Astrocyte of the spinal cord (primary cell): ENCODE results near the gene USP7.
"Not testable (repeated sequence)": the region's sequence is repeated elsewhere in the genome, so short reads cannot be mapped to it uniquely, and the experiment has no call there.

Source experiments
- DNase-seq: peaks from one replicate; pipeline ENCODE4 v3.0.0; 2011; ENCODE audit warnings: low read depth, low spot score
- H3K4me3 ChIP-seq: 2 replicates; pipeline ENCODE4 v1.5.1; 2011; ENCODE audit warnings: low read depth, mild to moderate bottlenecking, low read length, moderate library complexity
- CTCF ChIP-seq: IDR thresholded peaks from 2 replicates; pipeline ENCODE4 v1.5.1; 2012; ENCODE audit warnings: low read depth, mild to moderate bottlenecking, low read length, inconsistent platforms
- in situ Hi-C: cut with HindIII; loops from 2 replicates; pipeline ENCODE4 v1.10.0; 2017; ENCODE audit warnings: low sequenced_read_pairs

Gene USP7

DNA sequence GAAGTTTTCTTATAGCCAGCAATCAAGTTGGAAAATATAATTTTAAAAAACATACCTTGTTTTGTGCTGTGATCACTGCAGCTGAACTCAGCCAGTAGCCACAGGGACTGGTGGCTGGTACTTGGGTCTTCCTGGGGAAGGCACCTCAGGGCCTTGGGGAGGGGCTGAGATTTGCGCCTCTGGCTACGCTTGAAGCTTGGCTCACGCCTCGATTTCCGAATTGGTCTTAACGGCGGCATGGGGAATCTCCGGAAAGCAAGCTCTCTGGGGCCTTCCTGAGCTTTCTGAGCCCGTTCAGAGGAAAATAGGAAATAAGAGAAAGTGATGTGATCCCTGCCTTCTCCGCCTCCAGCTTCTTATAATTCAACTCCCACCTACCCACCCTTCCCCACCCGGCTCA, 11.3 kb upstream of the USP7 start:
- no peak for TF ChIP-seq CTCF
- in situ Hi-C loops, result no loop called here
- DNase-seq, result no peak

GRCh38 chr16:8972843-8973586, 9.3 kb upstream of the USP7 start:
- TF ChIP-seq CTCF, result no peak
- no peak overlapping the region for H3K4me3 ChIP-seq
- in situ Hi-C loops, result no loop called here
- no peak for DNase-seq

More for the DNA sequence above, 11.3 kb upstream of the USP7 start:
- no peak overlapping the region for H3K4me3 ChIP-seq

DNA sequence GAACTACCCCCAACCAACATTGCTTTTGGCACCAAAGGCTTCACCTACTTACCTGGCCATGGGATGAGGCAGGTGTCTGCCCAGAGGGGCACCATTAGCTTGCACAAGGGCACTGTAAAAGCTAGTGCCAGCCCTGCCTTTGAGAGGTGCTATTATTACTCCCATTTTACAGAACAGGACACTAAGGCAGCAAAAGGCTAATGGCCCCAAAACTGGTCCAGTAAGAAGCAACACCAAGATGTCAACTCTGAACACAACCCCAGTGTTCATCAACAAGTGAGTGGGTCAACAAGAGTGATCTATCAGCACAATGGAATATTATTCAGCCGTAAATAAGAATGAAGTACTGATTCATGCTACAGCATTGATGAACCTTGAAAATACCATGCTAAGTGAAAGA, 7.7 kb upstream of the USP7 start:
- no peak for TF ChIP-seq CTCF
- in situ Hi-C loops, result no loop called here
- no peak overlapping the region for H3K4me3 ChIP-seq

DNA sequence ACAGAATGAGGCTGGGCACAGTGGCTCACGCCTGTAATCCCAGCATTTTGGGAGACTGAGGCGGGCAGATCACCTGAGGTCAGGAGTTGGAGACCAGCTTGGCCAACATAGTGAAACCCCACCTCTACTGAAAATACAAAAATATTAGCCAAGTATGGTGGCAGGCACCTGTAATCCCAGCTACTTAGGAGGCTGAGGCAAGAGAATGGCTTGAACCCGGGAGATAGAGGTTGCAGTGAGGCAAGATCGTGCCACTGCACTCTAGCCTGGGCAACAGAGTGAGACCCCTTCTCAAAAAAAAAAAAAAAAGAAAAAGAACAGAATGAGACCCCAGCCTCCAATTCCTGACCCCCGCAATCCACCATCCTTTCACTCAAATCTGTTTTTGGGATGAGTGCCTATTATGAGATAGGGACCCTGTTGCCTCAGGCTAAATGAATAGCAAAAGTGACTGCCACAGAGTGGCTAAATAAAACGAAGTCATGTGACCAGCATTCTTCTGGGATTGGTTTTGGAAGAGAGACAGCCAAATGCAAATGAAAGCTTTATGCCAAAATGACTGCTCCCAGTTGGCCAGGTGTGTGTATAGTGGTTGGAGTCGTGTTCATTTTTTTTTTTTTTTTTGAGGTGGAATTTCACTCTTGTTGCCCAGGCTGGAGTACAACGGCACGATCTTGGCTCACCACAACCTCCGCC, 5.6 kb upstream of the USP7 start:
- H3K4me3 ChIP-seq, in situ Hi-C loops, DNase-seq: not testable (repeated sequence)

More for the DNA sequence above, 7.7 kb upstream of the USP7 start:
- DNase-seq, result no peak

GRCh38 chr16:8968054-8968453, 4.3 kb upstream of the USP7 start:
- in situ Hi-C loops, result not testable (repeated sequence)

GRCh38 chr16:8967132-8967821, 3.6 kb upstream of the USP7 start:
- TF ChIP-seq CTCF, result no peak
- in situ Hi-C loops, result no loop called here
- no peak overlapping the region for H3K4me3 ChIP-seq
- no peak for DNase-seq

More at GRCh38 chr16:8968054-8968453, 4.3 kb upstream of the USP7 start:
- DNase-seq, H3K4me3 ChIP-seq: not testable (repeated sequence)

- in situ Hi-C loops, result no loop called here
- DNase-seq, result no peak
- TF ChIP-seq CTCF, result no peak
- no peak overlapping the region for H3K4me3 ChIP-seq
Observed at GRCh38 chr16:8966817-8967131, 3.1 kb upstream of the USP7 start.
